Stimulated activated CD8-positive, alpha-beta memory T cell treated with anti-CD3 and anti-CD28 coated beads, Interleukin-7, amount 100 ng/mL, for 24 hours (primary cell): ENCODE measurements around the gene UBL5.
"Not testable (repeated sequence)": the region's sequence is repeated elsewhere in the genome, so short reads cannot be mapped to it uniquely, and the experiment has no call there.

ENCODE experiments used
- DNase-seq: peaks from one replicate; pipeline ENCODE4 v3.0.0-alpha.2; 2020; ENCODE audit warnings: low read depth

The UBL5 gene

GRCh38 chr19:9818175-9818733, 9.5 kb upstream of the UBL5 start:
- no peak for DNase-seq

DNA sequence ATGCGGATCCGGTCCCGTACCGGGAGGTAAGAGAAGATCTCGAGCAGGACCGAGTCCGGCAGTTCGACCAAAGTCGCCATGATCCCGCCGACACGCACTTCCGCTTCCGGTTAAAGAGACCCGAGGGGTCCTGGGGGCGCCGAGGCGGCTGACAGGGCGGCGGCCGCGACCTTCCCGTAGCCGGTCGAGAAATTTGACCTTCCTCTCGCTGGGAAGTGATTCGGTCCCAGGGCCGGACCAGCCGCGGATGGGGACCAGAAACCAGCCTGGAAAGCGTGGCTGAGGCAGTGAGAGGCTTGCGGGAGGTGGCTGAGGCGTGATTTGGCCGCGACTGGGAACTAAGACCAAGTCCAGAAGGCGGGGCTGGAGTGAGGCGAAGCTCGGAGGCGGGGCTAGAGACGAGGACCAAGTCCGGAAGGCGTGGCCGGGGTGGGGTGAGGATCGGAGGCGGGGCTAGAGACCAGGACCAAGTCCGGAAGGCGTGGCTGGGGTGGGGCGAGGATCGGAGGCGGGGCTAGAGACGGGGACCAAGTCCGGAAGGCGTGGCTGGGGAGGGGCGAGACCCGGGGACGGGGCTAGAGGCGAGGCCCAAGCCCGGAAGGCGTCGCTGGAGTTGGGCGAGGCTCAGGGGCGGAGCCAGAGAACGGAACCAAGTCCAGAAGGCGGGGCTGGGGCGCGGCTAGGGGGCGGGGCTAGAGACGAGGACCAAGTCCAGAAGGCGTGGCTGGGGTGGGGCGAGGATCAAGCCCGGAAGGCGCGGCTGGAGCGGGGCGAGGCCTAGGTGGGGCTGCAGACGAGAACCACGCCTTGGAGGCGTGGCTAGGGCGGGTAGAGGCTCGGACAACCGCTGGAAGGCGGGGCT, 8.8 kb upstream of the UBL5 start, which contains the start of gene FBXL12:
Gene FBXL12, minus strand, starts transcription at position 346 of the 862 bp plus-strand sequence. Its CDS starts 266 bp downstream, at position 80.
- peak; percentile 100 for DNase-seq

DNA sequence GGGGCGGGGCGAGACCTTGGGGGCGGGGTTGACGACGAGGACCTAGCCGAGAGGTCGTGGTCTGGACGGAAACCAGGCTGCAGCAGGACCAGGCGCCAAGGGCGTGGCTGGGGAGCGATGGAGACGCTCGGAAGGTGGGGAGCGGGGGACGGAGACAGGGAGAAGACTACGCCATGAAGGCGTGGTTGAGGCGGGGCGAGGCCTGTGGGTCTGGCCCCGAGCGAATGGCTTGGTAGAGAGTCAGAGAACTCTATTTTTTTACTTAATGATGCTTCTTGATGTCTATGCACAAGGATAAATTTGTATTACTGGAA, 8.2 kb upstream of the UBL5 start:
- no peak for DNase-seq

DNA sequence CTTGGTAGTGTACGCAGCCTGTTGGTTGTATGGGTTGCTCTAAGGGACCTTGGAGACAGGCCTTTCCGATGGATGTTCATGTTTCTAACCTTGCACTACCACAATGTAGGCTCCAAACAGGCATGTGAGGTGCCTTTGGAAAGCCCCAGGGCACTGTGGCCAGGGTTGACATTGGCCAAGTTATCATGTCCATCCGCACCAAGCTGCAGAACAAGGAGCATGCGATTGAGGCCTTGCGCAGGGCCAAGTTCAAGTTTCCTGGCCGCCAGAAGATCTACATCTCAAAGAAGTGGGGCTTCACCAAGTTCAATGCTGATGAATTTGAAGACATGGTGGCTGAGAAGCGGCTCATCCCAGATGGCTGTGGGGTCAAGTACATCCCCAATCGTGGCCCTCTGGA, 7.7 kb upstream of the UBL5 start:
- not testable (repeated sequence) for DNase-seq

DNA sequence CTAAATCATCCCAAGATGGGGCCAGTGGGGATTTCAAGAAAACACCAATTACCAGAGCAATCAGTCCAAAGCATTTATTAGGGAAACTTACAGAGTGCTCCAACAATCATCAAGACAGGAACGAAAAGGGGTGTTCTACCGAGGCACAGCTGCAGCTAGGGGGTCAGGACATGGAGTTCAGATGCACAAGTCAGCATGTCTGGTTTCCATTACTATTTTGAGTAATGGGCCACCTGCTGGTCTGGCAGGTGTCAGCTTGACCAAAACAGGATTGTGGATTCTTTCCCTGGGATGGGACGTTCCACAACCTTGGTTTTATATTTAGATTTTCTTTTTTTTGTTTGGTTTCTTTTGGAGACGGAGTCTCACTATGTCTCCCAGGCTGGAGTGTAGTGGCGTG, 3.9 kb upstream of the UBL5 start:
- no peak for DNase-seq

DNA sequence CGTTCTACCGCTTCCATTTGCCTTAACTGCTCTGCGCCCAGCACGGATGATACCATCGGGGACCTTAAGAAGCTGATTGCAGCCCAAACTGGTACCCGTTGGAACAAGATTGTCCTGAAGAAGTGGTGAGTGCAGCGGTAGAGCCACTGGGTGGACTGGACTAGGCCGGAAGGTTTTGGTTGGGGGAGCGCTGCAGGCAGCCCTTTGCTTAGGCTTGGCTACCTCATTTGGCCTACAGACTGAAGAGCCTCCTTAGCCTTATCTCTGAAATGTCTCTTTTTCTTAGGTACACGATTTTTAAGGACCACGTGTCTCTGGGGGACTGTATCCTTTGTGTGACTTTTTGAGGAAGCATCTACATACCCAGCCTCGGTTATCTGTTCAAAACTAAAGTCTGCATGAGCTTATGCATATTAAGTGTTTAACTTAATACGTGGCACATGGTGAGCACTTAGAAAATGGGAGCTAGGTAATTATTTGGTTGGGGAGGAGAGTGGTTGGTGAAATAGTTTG, 889 bp downstream of the UBL5 start:
- no peak for DNase-seq

DNA sequence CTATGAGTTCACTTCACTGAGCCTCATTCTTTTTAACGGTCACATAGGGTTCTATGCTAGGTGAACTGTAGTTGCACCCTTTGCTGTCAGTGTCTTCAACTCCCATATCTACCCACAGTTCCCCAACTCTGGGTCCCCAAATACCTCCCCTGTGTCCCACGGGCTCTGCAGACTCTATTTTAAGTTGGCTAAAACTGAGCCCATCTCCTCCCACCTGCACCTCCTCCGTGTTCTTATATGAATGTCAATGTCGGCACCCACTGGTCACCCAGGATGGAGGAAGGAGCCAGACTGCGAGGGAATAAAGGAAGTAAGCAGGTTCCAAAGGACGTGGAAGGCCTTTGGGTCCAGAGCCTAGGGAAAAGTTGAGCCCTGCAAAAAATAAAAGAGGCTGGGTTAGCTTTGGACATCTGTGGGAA, 6.6 kb downstream of the UBL5 start:
- DNase-seq: no peak

DNA sequence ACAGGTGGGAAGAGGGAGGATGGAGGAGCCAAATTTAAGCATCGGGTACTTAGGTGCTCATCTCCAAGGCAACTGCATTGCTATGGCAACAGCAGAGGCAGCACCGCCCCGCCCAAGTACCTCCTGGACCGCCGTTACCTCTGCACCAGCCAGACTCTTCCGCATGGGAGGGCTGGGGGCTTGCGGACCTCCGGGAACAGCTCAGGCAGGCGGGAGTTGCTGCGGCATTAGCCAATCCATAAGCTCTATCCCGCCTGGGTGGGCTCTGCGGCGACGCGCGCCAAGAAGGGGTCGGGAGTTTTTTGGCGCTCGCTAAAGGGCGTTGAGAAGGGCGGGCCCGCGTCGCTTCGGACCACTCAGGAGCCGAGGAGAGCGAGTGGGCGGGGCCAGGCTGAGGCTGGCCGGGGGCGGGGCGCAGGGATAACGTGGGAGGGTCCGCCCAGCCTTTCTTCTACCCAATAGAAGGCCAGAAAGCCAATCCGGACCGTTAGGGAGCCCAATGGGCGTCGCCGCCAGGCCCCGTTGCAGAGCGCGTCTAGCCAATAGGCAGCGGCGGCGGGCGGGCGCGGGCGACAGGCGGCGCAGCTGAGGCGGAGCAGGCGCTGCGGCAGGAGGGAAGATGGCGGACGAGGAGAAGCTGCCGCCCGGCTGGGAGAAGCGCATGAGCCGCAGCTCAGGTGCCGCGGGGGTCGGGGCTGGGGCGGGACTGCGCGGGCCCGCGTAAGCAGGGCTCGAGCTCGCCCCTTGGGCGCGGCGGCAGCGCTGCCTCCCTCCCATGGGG, 7.2 kb downstream of the UBL5 start, which contains the start of gene PIN1:
Gene PIN1, plus strand, starts transcription at position 593 of the 781 bp plus-strand sequence. Its CDS starts 27 bp downstream, at position 620.
- DNase-seq: peak; percentile 96

DNA sequence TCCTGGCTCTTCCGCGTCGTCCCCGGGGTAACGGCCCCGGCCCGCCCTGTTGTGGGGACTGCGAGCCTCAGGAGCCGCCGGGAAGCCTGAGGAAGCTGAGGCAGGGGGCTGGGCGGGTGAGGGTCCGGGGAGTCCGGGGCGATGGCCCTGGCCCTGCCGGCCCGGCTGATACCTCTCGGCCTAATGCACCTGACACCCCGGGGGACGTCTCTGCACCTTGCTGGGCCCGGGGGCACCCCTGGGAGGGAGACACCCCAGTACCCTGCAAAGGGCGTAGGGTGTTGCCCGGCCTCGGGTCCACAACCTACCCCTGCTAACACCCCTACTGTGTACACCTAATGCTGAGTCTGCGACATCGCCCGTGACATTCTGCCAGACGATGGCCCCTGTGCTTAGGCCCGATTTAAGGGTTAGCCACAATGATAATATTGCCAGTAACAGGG, 7.8 kb downstream of the UBL5 start:
- DNase-seq: no peak

DNA sequence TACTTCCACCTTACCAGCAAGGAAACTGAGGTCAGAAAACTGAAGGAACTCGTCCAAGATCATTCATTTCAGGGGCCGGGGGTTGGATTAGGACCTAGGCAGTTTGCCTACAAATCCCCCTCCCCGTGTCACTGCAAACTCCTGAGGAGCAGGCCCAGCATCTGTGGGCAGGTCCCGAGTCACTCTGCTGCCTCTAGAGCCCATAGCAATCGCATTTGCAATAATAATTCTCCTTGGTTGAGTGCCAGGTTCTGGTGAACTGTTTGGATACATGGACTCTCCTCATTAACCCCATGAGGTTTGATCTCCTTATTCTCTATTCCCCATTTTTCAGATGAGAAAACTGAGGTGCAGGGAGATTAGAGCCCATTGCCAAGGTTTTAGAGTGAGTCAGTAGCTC, 8.3 kb downstream of the UBL5 start:
- no peak for DNase-seq

GRCh38 chr19:9838324-9838723, 10.6 kb downstream of the UBL5 start:
- DNase-seq: no peak

GRCh38 chr19:9839415-9839814, 11.7 kb downstream of the UBL5 start:
- no peak for DNase-seq

- DNase-seq: no peak
Observed at GRCh38 chr19:9842834-9843625, 15.3 kb downstream of the UBL5 start.

- not testable (repeated sequence) for DNase-seq
Observed at GRCh38 chr19:9843626-9844273, 16.0 kb downstream of the UBL5 start.

GRCh38 chr19:9847087-9847671, 19.5 kb downstream of the UBL5 start:
- peak; percentile 24 for DNase-seq

DNA sequence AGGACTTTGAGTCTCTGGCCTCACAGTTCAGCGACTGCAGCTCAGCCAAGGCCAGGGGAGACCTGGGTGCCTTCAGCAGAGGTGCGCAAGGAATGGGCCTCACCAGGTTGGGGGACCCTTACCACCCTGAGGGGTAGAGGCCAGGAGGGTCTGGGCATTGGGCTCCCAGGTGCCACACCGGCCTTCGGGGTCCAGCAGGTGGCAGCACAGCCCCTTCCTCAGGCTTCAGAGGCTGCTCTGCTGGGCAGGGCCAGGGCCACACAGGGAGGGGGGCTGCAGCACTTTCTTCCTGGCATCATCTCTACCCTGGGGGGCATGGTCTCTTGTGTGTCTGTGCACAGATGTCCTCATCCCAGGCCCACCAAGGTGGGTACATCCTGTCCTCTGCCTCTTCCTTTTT, 20.3 kb downstream of the UBL5 start:
- DNase-seq: no peak

DNA sequence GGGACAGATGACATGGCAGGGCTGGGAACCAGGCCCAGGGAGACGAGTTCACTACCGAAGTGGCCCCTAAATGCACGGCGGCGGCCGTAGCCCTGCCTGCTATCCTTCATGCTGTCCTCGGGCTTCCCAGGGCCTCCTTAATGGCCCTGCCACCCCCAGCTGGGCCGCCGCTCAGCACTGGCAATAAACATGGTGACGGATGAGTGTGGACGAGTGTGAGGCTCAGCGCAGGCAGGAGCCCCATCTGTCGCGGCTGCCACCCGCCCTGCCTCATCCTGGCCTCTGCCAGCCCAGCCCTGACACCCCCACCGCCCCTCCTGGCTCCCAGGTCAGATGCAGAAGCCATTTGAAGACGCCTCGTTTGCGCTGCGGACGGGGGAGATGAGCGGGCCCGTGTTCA, 21.0 kb downstream of the UBL5 start:
- DNase-seq: no peak

DNA sequence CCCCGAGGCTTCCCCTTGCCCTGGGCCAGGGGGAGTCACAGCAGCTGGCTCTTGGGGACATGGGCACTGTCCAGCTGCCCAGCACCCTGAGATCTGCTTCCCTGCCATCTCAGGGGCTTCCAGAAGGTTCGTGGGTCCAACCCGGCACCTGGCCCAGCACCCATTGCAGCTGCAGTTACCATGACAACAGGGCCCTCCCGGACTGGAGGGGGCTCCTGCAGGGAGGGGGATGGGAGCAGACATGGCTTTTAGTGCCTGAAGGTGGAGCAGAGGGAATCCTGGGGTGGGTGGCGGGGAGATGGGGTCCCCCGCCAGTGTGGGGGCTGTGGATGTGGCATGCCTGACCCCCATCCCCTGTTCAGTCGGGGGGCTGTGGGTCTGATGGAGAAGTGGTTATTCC, 22.1 kb downstream of the UBL5 start:
- no peak for DNase-seq

- DNase-seq: no peak
Observed at GRCh38 chr19:9850235-9850959, 22.7 kb downstream of the UBL5 start.

- DNase-seq: no peak
Observed at GRCh38 chr19:9854282-9854846, 26.6 kb downstream of the UBL5 start.
